ENCODE data around the gene BEST4. TPM values are rescaled to one million over a fixed set of nuclear protein-coding genes. Genes with fewer than 3 reads are reported as not detected.

BEST4 gene
- total RNA-seq, 1 experiment from 2014 or later: 1.3 TPM

DNA sequence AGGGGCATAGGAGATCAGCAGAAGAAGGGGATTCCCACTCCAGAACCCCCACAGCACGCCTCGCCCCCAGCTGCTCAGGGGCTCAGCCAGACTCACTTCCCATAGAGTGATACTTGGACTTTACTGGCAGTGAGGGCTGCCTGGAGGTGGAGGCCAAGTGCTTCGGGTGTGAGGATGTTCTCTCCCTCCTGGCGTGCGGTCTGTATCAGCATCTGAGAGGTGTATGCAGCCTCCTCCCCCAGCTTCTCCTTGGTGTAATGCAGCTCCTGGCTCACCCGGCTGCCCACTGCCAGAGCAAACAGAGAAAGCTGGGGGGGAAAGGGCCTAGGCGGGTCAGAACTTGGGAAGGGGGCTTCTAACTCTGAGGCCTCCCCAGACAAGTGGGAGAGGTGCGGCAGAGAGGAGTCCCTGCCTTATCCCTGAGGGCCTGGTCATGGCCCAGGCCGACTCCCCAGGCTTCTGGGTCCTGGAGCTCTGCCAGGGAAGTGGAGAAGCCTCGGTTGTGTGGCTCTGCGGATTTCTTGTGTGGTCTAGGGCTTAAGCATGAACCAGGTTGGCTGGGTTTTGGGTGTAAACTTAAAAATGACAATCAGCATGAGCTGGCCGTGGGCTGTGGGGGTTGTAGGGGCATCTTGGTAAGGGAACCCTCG, 44.2 kb upstream of the BEST4 start:
- Histone ChIP-seq H3K79me2 (ENCODE audit: low read depth) (no peaks in the 10 kb centered on the region), H3K4me1 (replicated peaks; ENCODE audit: insufficient read depth) (no peaks in the 10 kb centered on the region), H3K27me3 (ENCODE audit: insufficient read depth, low read depth) (no peaks in the 10 kb centered on the region), H3K36me3 (ENCODE audit: low read depth) (no peaks in the 10 kb centered on the region), H3K9me3 (ENCODE audit: insufficient read depth, low read depth) (no peaks in the 10 kb centered on the region), H3K4me2 (no peak overlapping the region), H2AFZ (no peak overlapping the region), H4K20me1 (ENCODE audit: insufficient read depth) (no peaks in the 10 kb centered on the region), H3F3A (ENCODE audit: insufficient read depth, low read depth) (peaks cover 4% of the 10 kb centered on the region), H3K9me2 (ENCODE audit: insufficient read depth) (no peaks in the 10 kb centered on the region), H3K27ac (no peak overlapping the region), H3K4me3 (no peak overlapping the region)
- intact Hi-C loops (cut with micrococcal nuclease; ENCODE audit: unreplicated experiment): no loop called here
- no peak for TF ChIP-seq EZH2 (IDR thresholded peaks at IDR 0.05; ENCODE audit: low read depth)
- TF ChIP-seq, protein P1, sequence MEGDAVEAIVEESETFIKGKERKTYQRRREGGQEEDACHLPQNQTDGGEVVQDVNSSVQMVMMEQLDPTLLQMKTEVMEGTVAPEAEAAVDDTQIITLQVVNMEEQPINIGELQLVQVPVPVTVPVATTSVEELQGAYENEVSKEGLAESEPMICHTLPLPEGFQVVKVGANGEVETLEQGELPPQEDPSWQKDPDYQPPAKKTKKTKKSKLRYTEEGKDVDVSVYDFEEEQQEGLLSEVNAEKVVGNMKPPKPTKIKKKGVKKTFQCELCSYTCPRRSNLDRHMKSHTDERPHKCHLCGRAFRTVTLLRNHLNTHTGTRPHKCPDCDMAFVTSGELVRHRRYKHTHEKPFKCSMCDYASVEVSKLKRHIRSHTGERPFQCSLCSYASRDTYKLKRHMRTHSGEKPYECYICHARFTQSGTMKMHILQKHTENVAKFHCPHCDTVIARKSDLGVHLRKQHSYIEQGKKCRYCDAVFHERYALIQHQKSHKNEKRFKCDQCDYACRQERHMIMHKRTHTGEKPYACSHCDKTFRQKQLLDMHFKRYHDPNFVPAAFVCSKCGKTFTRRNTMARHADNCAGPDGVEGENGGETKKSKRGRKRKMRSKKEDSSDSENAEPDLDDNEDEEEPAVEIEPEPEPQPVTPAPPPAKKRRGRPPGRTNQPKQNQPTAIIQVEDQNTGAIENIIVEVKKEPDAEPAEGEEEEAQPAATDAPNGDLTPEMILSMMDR (conservative IDR thresholded peaks at IDR 0.05): no peak
- no peak for DNase-seq
- ChIA-PET POLR2A (ENCODE audit: unreplicated experiment) (no interaction called here), CTCF (interaction anchor here (0.6 kb wide), 1 partner anchor 735 kb away, joined by 3 read pairs; no protein-coding TSS in a partner anchor)
- no TSS peak for BruUV-seq (replicated peaks)

DNA sequence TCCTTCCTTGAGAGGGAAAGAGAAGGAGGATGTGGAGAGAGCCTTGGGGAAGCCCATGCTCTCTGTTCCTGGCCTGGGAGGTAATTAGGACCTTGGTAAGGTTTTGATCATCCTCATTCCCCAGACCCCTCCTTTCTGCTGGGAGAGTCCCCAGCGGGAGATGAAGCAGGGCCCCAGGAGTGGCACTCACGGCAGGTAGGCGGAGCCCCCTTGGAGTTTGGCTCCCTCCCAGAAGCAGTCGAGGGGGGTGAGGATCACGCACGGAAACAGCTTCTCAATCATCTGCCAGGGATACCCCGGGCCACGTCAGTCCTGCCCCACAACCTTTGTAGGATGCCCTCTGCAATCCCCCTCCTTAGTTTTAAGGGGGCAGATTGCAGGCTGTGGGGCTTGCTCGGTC, 43.5 kb upstream of the BEST4 start:
- CTCF ChIA-PET: no interaction called here
- intact Hi-C loops (cut with micrococcal nuclease; ENCODE audit: unreplicated experiment): no loop called here
- Histone ChIP-seq H3K4me2 (no peak overlapping the region), H2AFZ (no peak overlapping the region), H3K9me3 (ENCODE audit: insufficient read depth, low read depth) (no peaks in the 10 kb centered on the region), H4K20me1 (ENCODE audit: insufficient read depth) (no peaks in the 10 kb centered on the region), H3K9me2 (ENCODE audit: insufficient read depth) (no peaks in the 10 kb centered on the region), H3K79me2 (ENCODE audit: low read depth) (no peaks in the 10 kb centered on the region), H3K4me1 (replicated peaks; ENCODE audit: insufficient read depth) (no peaks in the 10 kb centered on the region), H3K4me3 (no peak overlapping the region), H3K27ac (no peak overlapping the region), H3K27me3 (ENCODE audit: insufficient read depth, low read depth) (no peaks in the 10 kb centered on the region), H3F3A (ENCODE audit: insufficient read depth, low read depth) (peaks cover 4% of the 10 kb centered on the region), H3K36me3 (ENCODE audit: low read depth) (no peaks in the 10 kb centered on the region)
- no TSS peak for BruUV-seq (replicated peaks)
- no peak for DNase-seq
- TF ChIP-seq, protein P1 (conservative IDR thresholded peaks at IDR 0.05): no peak
- no peak for TF ChIP-seq EZH2 (IDR thresholded peaks at IDR 0.05; ENCODE audit: low read depth)
- POLR2A ChIA-PET (ENCODE audit: unreplicated experiment): no interaction called here

DNA sequence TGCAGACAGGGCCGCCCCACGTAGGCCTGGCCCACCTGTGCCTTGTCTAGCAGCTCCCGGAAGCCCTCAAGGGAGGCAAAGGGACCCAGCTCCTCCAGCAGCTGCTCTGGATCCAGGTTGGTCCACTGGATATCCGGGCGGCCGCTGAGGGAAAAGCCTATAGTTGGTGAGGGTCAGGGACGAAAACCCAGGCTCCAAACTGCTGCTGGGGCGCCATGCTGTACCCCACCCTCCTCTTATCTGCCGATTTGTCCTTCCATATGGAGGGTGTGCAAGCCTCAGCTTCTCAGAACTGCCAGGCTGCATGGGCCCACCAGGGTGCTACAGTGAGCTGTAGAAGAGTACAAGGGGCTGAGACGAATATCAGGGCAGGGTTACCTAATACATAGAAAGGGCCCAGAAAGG, 42.9 kb upstream of the BEST4 start:
- Histone ChIP-seq H3K9me3 (ENCODE audit: insufficient read depth, low read depth) (no peaks in the 10 kb centered on the region), H3K27ac (no peak overlapping the region), H3K4me2 (no peak overlapping the region), H3K9me2 (ENCODE audit: insufficient read depth) (no peaks in the 10 kb centered on the region), H3K27me3 (ENCODE audit: insufficient read depth, low read depth) (no peaks in the 10 kb centered on the region), H3K36me3 (ENCODE audit: low read depth) (no peaks in the 10 kb centered on the region), H4K20me1 (ENCODE audit: insufficient read depth) (no peaks in the 10 kb centered on the region), H2AFZ (no peak overlapping the region), H3K79me2 (ENCODE audit: low read depth) (no peaks in the 10 kb centered on the region), H3K4me3 (no peak overlapping the region), H3K4me1 (replicated peaks; ENCODE audit: insufficient read depth) (no peaks in the 10 kb centered on the region), H3F3A (ENCODE audit: insufficient read depth, low read depth) (peaks cover under 1% of the 10 kb centered on the region)
- TF ChIP-seq, protein P1 (conservative IDR thresholded peaks at IDR 0.05): no peak
- no peak for TF ChIP-seq EZH2 (IDR thresholded peaks at IDR 0.05; ENCODE audit: low read depth)
- POLR2A ChIA-PET (ENCODE audit: unreplicated experiment): no interaction called here
- BruUV-seq (replicated peaks): no TSS peak
- no peak for DNase-seq
- intact Hi-C loops (cut with micrococcal nuclease; ENCODE audit: unreplicated experiment): no loop called here
- CTCF ChIA-PET: no interaction called here

Data from PC-9 (cell line).